D721Med (cell line): ENCODE results near the gene MDFIC.

ENCODE experiments used
- DNase-seq: peaks from one replicate; pipeline ENCODE4 v3.0.0; 2011; ENCODE audit warnings: low spot score; ENCODE audit not compliant: insufficient read length
- FAIRE-seq: peaks from 2 replicates; lab custom pipeline; 2011; peaks lifted over from hg19 to GRCh38; lab: Jason Lieb, UNC
- CTCF ChIP-seq: IDR thresholded peaks from 2 replicates; pipeline ENCODE4 v1.5.1; 2012; ENCODE audit warnings: mild to moderate bottlenecking, control low read depth; ENCODE audit not compliant: insufficient read depth; ENCODE audit errors: missing control alignments

The MDFIC gene

GRCh38 chr7:114925434-114925833 is 3.5 kb downstream of the MDFIC start:
- no peak for TF ChIP-seq CTCF
- DNase-seq (no peak), FAIRE-seq (no peak)

GRCh38 chr7:114928060-114928459 is 6.2 kb downstream of the MDFIC start:
- DNase-seq, result no peak
- TF ChIP-seq CTCF, result no peak
- no peak for FAIRE-seq

- FAIRE-seq (no peak), DNase-seq (no peak)
- no peak for TF ChIP-seq CTCF
Measured at GRCh38 chr7:114929570-114929969, 7.7 kb downstream of the MDFIC start.

GRCh38 chr7:114930107-114930661 is 8.3 kb downstream of the MDFIC start:
- no peak for TF ChIP-seq CTCF
- no peak for DNase-seq
- no peak for FAIRE-seq

DNA sequence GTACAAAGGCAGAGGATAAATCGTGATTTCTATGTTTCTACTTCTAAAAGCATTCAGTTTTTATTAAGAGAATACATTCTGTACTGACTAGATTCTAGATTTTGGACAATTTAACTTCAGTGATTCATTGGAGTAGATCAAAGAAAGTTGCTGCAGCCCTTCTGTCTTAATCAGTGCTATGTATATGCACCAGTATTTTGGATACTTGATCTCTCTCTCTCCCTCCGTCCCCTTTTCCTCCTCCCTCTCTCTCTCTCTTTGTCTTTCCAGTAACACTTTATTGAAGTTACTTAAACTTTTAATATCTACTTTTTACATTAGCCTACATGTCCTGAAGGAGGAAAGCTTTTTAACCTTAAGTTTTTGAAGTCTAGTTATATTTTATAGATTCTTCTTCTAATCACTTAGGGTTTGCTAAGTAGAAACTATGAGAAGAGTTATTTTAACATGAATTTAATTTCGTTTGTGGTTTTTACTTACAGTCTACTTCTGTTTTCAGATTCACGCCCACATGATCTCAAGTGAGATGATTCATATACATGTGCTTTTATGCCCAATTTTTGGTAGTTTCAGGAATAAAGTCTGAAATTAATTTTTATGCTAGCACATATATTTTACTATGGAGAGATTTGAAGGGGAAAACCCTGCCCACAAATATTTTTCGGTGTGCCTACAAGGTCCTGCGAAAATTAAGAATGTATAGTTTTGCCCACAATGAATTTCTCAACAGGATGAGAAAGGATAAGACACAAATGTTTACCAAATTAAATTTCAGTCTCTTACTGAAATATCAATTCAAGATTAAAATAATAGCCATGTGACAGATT is 9.1 kb downstream of the MDFIC start:
- DNase-seq (no peak), FAIRE-seq (no peak)
- TF ChIP-seq CTCF, result no peak

GRCh38 chr7:114931656-114932011 is 9.7 kb downstream of the MDFIC start:
- no peak for TF ChIP-seq CTCF
- no peak for DNase-seq
- FAIRE-seq, result no peak

- TF ChIP-seq CTCF, result no peak
- FAIRE-seq, result no peak
- DNase-seq, result no peak
Measured at GRCh38 chr7:114932991-114933390, 11.1 kb downstream of the MDFIC start.
